IgD-negative memory B cell (primary cell): ENCODE results near the gene SLIT2. TPM values are rescaled to one million over a fixed set of nuclear protein-coding genes. Genes with fewer than 3 reads are reported as not detected.

Source experiments
- H3K27ac Mint-ChIP-seq, 3 donors: one replicate each; pipeline ENCODE4 v1.8.0; 2020 to 2022; ENCODE audit warnings: mild to moderate bottlenecking in 3 of 3, mixed read lengths in 3 of 3, moderate library complexity in 1 of 3
- H3K27me3 Mint-ChIP-seq: one replicate; pipeline ENCODE4 v1.8.0; 2021; ENCODE audit warnings: mixed read lengths
- H3K36me3 Mint-ChIP-seq: one replicate; pipeline ENCODE4 v1.8.0; 2020; ENCODE audit warnings: mild to moderate bottlenecking, mixed read lengths
- H3K4me1 Mint-ChIP-seq, 3 donors: one replicate each; pipeline ENCODE4 v1.8.0; 2020 to 2022; ENCODE audit warnings: mixed read lengths in 3 of 3, mild to moderate bottlenecking in 1 of 3
- H3K4me3 Mint-ChIP-seq, 4 donors: one replicate each; pipeline ENCODE4 v1.8.0; 2020 to 2022; ENCODE audit warnings: mild to moderate bottlenecking in 4 of 4, mixed read lengths in 4 of 4, moderate library complexity in 3 of 4
- H3K9me3 Mint-ChIP-seq, 3 donors: one replicate each; pipeline ENCODE4 v1.8.0; 2020 to 2021; ENCODE audit warnings: mixed read lengths in 3 of 3, mild to moderate bottlenecking in 1 of 3
- polyA plus RNA-seq: library from polyadenylated mRNA; unstranded; fragments of 300-500 nt; fragmentation: Illumina TruSeq; gene quantifications from one replicate; pipeline ENCODE4 v1.2.3, GENCODE V29; 2021

SLIT2 gene
- polyA plus RNA-seq, 1 donor from 2014 or later, result not detected

DNA sequence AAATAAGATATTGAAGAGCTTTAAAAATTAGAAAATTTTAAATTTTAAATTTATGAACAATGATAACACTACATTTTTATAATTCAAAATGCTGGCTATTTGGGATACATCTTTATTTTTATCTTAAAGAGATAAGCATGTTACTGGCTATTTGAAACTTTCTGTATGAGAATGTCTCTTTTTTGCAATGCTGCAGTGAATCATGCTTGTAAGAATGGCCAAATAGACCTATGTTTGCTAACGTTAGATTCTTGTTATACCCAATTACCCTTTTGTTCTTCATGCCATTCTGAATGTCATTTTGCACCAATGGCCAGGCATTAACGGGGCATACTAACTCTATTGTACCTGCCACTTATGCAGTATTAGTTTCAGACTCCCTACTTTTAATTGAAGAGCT, 49.5 kb downstream of the SLIT2 start:
- Mint-ChIP-seq H3K27ac (no peak overlapping the region), H3K4me1 (no peaks in the 10 kb centered on the region), H3K36me3 (peaks cover 1% of the 10 kb centered on the region), H3K27me3 (no peaks in the 10 kb centered on the region), H3K4me3 (no peak overlapping the region), H3K9me3 (no peaks in the 10 kb centered on the region)
